Neural cell (in vitro differentiated cells): ENCODE data around the gene DOCK9.

Experiments
- EP300 ChIP-seq: fragments of 450-650 bp; conservative IDR thresholded peaks from 2 replicates; pipeline ENCODE4 v1.6.1; 2014; ENCODE audit warnings: antibody characterized with exemption, mild to moderate bottlenecking, moderate library complexity; ENCODE audit not compliant: poor library complexity, severe bottlenecking
- TAF1 ChIP-seq: IDR thresholded peaks from 2 replicates; pipeline ENCODE4 v1.6.1; 2012; ENCODE audit warnings: low read depth
- TF ChIP-seq, protein P1 (sequence below): fragments of 450-650 bp; IDR thresholded peaks from 2 replicates; pipeline ENCODE4 v1.5.1; 2014; ENCODE audit warnings: antibody characterized with exemption, mild to moderate bottlenecking, moderate library complexity; ENCODE audit not compliant: poor library complexity, severe bottlenecking
- TF ChIP-seq, protein P2 (sequence below): IDR thresholded peaks from 2 replicates; pipeline ENCODE4 v1.6.1; 2012; ENCODE audit warnings: borderline replicate concordance

GRCh38 chr13:99012539-99012938, 34.7 kb upstream of the DOCK9 start:
- TF ChIP-seq, protein P1, sequence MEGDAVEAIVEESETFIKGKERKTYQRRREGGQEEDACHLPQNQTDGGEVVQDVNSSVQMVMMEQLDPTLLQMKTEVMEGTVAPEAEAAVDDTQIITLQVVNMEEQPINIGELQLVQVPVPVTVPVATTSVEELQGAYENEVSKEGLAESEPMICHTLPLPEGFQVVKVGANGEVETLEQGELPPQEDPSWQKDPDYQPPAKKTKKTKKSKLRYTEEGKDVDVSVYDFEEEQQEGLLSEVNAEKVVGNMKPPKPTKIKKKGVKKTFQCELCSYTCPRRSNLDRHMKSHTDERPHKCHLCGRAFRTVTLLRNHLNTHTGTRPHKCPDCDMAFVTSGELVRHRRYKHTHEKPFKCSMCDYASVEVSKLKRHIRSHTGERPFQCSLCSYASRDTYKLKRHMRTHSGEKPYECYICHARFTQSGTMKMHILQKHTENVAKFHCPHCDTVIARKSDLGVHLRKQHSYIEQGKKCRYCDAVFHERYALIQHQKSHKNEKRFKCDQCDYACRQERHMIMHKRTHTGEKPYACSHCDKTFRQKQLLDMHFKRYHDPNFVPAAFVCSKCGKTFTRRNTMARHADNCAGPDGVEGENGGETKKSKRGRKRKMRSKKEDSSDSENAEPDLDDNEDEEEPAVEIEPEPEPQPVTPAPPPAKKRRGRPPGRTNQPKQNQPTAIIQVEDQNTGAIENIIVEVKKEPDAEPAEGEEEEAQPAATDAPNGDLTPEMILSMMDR, result no peak
- TF ChIP-seq TAF1 (no peak), EP300 (no peak)
- TF ChIP-seq, protein P2, sequence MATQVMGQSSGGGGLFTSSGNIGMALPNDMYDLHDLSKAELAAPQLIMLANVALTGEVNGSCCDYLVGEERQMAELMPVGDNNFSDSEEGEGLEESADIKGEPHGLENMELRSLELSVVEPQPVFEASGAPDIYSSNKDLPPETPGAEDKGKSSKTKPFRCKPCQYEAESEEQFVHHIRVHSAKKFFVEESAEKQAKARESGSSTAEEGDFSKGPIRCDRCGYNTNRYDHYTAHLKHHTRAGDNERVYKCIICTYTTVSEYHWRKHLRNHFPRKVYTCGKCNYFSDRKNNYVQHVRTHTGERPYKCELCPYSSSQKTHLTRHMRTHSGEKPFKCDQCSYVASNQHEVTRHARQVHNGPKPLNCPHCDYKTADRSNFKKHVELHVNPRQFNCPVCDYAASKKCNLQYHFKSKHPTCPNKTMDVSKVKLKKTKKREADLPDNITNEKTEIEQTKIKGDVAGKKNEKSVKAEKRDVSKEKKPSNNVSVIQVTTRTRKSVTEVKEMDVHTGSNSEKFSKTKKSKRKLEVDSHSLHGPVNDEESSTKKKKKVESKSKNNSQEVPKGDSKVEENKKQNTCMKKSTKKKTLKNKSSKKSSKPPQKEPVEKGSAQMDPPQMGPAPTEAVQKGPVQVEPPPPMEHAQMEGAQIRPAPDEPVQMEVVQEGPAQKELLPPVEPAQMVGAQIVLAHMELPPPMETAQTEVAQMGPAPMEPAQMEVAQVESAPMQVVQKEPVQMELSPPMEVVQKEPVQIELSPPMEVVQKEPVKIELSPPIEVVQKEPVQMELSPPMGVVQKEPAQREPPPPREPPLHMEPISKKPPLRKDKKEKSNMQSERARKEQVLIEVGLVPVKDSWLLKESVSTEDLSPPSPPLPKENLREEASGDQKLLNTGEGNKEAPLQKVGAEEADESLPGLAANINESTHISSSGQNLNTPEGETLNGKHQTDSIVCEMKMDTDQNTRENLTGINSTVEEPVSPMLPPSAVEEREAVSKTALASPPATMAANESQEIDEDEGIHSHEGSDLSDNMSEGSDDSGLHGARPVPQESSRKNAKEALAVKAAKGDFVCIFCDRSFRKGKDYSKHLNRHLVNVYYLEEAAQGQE, result no peak
